Nephron progenitor cell (in vitro differentiated cells): Measurements from ENCODE around the gene P2RX3.
A peak's percentile ranks its signal among the peaks of the same experiment; 100 is the strongest.

Experiments
- DNase-seq: peaks from one replicate; pipeline ENCODE4 v3.0.0; 2021
- H3K27ac Mint-ChIP-seq: 2 replicates; pipeline ENCODE4 v1.8.0; 2021; ENCODE audit warnings: mild to moderate bottlenecking, moderate library complexity, mixed read lengths
- H3K27me3 Mint-ChIP-seq: 2 replicates; pipeline ENCODE4 v1.8.0; 2021; ENCODE audit warnings: mild to moderate bottlenecking, low read depth, mixed read lengths; ENCODE audit not compliant: poor library complexity
- H3K36me3 Mint-ChIP-seq: 2 replicates; pipeline ENCODE4 v1.8.0; 2021; ENCODE audit warnings: low read depth, mixed read lengths
- H3K4me1 Mint-ChIP-seq: 2 replicates; pipeline ENCODE4 v1.8.0; 2021; ENCODE audit warnings: mixed read lengths
- H3K4me3 Mint-ChIP-seq: 2 replicates; pipeline ENCODE4 v1.8.0; 2021; ENCODE audit warnings: mild to moderate bottlenecking, moderate library complexity, mixed read lengths
- H3K9me3 Mint-ChIP-seq: 2 replicates; pipeline ENCODE4 v1.8.0; 2021; ENCODE audit warnings: mild to moderate bottlenecking, moderate library complexity, mixed read lengths
- CTCF ChIP-seq: fragments of 200-600 bp; sonication (generic); IDR thresholded peaks from 2 replicates; pipeline ENCODE4 v1.5.0; 2021; ENCODE audit warnings: antibody characterized with exemption

P2RX3 gene

DNA sequence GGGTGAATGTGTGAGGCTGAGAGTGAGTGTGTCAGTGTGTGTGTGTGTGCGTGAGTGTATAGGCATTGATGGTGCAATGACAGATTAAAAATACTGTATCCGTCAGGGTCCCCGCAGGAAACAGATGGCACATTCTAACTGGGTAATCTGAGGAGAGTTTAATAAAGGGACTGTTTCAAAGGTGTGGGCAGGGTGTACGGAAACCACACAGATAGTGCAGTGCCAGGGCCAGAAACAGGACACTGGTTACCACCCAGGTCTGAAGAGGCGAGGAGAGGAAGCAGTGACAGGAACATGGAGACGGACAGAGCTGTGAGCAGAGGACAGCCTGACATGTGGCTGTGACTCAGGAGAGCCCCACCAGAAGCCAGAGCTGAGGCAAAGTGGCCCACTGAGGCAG, 16.5 kb downstream of the P2RX3 start:
- peak overlapping the region; percentile 30 for H3K27ac Mint-ChIP-seq
- H3K9me3 Mint-ChIP-seq, result peaks cover 20% of the 10 kb centered on the region
- H3K4me3 Mint-ChIP-seq, result peak overlapping the region; percentile 23
- H3K27me3 Mint-ChIP-seq, result peaks cover 7% of the 10 kb centered on the region
- DNase-seq, result no peak
- no peak for TF ChIP-seq CTCF
- peaks cover 8% of the 10 kb centered on the region for H3K36me3 Mint-ChIP-seq
- peaks cover 69% of the 10 kb centered on the region for H3K4me1 Mint-ChIP-seq

DNA sequence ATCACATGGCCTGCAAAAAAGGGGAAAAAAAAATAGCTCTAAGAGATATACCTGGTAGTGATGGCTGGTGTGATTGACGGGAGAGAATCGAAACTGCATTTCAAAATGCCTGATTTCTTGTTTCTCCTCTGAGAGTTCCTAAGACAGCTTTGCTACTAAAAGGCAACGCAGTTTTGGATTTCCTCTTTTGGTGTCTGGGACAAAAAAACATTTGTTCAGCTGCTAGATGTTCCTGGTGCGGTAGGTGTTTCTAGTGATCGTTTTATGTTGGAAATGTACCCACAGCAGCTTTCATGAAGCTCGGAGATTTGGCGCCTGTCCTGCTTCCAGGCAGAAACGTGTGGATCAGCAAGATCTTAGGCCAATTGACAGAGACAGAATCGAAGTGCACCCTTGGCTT, 18.1 kb downstream of the P2RX3 start:
- Mint-ChIP-seq H3K27me3 (peaks cover 5% of the 10 kb centered on the region), H3K4me3 (no peak overlapping the region)
- DNase-seq, result no peak

GRCh38 chr11:57357310-57357709, 19.2 kb downstream of the P2RX3 start:
- no peak for TF ChIP-seq CTCF

More for the DNA sequence above, 18.1 kb downstream of the P2RX3 start:
- TF ChIP-seq CTCF, result no peak
- Mint-ChIP-seq H3K27ac (peak overlapping the region; percentile 21), H3K36me3 (peaks cover 5% of the 10 kb centered on the region), H3K4me1 (peaks cover 68% of the 10 kb centered on the region), H3K9me3 (peaks cover 9% of the 10 kb centered on the region)

GRCh38 chr11:57357856-57358255, 19.7 kb downstream of the P2RX3 start:
- TF ChIP-seq CTCF, result no peak

More at GRCh38 chr11:57357310-57357709, 19.2 kb downstream of the P2RX3 start:
- Mint-ChIP-seq H3K27ac (no peak overlapping the region), H3K4me1 (peaks cover 62% of the 10 kb centered on the region), H3K36me3 (no peaks in the 10 kb centered on the region), H3K27me3 (peaks cover 11% of the 10 kb centered on the region), H3K9me3 (peaks cover 4% of the 10 kb centered on the region), H3K4me3 (no peak overlapping the region)
- no peak for DNase-seq

DNA sequence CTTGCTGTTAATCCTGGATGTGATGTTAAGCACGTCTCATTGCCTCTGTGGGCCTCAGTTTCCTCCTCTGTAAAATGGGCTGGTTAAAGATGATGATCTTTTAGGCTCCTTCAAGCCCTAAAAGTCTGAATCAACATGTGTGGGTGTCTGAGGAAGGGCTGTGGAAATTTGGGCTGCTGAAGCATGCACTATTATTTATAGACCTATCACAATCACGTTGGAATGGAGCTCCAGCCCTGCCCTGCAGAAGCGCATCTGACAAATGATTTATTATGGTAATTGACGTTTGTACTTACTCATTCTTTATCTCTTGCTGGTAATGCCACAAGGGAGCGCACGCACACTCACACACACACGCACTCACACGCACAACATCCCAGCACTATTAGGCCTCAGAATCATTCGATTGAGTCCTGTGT, 20.4 kb downstream of the P2RX3 start:
- Mint-ChIP-seq H3K27me3 (peaks cover 18% of the 10 kb centered on the region), H3K4me3 (no peak overlapping the region)
- DNase-seq, result no peak

More at GRCh38 chr11:57357856-57358255, 19.7 kb downstream of the P2RX3 start:
- Mint-ChIP-seq H3K4me3 (no peak overlapping the region), H3K27ac (no peak overlapping the region), H3K36me3 (no peaks in the 10 kb centered on the region), H3K27me3 (peaks cover 12% of the 10 kb centered on the region), H3K9me3 (no peaks in the 10 kb centered on the region), H3K4me1 (peaks cover 56% of the 10 kb centered on the region)
- DNase-seq, result no peak

More for the DNA sequence above, 20.4 kb downstream of the P2RX3 start:
- Mint-ChIP-seq H3K36me3 (no peaks in the 10 kb centered on the region), H3K27ac (no peak overlapping the region), H3K4me1 (peaks cover 49% of the 10 kb centered on the region), H3K9me3 (no peaks in the 10 kb centered on the region)
- TF ChIP-seq CTCF, result no peak
